GM20000 (cell line): ENCODE measurements around the gene LYRM1.

Source experiments
- DNase-seq: peaks from one replicate; pipeline ENCODE4 v3.0.0; 2012; ENCODE audit warnings: low spot score
- CTCF ChIP-seq: IDR thresholded peaks from 2 replicates; pipeline ENCODE4 v1.5.1; 2012; ENCODE audit warnings: mild to moderate bottlenecking, control low read depth; ENCODE audit errors: extremely low read depth, missing control alignments

The LYRM1 gene

GRCh38 chr16:20916942-20917341 lies 16.4 kb downstream of the LYRM1 start:
- no peak for TF ChIP-seq CTCF
- no peak for DNase-seq

GRCh38 chr16:20918486-20919239 lies 18.1 kb downstream of the LYRM1 start:
- no peak for TF ChIP-seq CTCF
- DNase-seq = no peak

GRCh38 chr16:20920091-20920490 lies 19.5 kb downstream of the LYRM1 start:
- DNase-seq = no peak
- no peak for TF ChIP-seq CTCF

- TF ChIP-seq CTCF = no peak
- no peak for DNase-seq
Measured at GRCh38 chr16:20920799-20921198, 20.2 kb downstream of the LYRM1 start.

GRCh38 chr16:20923876-20924275 lies 23.3 kb downstream of the LYRM1 start:
- no peak for DNase-seq
- no peak for TF ChIP-seq CTCF

- no peak for DNase-seq
Measured at GRCh38 chr16:20925751-20926150, 25.2 kb downstream of the LYRM1 start.

More at GRCh38 chr16:20925751-20926150, 25.2 kb downstream of the LYRM1 start:
- TF ChIP-seq CTCF = no peak
